ENCODE data around the gene ZBTB8B.

Gene ZBTB8B

GRCh38 chr1:32496127-32496526, 31.3 kb downstream of the ZBTB8B start:
- no peak for TF ChIP-seq CTCF (IDR thresholded peaks at IDR 0.05; ENCODE audit: low read depth, low read length, missing control alignments)
- no peak overlapping the region for H3K4me3 ChIP-seq (ENCODE audit: low read depth, low read length)
- no peak for DNase-seq (ENCODE audit: low read depth)

DNA sequence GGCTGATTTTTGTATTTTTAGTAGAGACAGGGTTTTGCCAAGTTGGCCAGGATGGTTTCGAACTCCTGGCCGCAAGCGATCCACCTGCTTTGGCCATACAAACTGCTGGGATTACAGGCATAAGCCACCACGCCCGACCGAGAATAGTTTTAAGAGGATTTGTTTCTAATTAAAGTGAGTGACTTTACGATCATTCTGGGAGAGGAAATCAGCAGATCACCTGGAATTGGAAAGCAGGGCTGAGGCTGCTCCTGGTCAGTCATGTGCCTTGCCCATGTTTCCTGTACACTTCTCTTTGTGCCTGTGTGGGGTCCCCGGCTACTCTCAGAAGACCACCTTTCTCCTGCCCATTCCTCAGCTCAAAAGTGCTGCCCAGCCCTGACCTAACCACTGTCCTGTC, 33.9 kb downstream of the ZBTB8B start:
- H3K4me3 ChIP-seq (ENCODE audit: low read depth, low read length), result no peak overlapping the region
- no peak for DNase-seq (ENCODE audit: low read depth)
- no peak for TF ChIP-seq CTCF (IDR thresholded peaks at IDR 0.05; ENCODE audit: low read depth, low read length, missing control alignments)

DNA sequence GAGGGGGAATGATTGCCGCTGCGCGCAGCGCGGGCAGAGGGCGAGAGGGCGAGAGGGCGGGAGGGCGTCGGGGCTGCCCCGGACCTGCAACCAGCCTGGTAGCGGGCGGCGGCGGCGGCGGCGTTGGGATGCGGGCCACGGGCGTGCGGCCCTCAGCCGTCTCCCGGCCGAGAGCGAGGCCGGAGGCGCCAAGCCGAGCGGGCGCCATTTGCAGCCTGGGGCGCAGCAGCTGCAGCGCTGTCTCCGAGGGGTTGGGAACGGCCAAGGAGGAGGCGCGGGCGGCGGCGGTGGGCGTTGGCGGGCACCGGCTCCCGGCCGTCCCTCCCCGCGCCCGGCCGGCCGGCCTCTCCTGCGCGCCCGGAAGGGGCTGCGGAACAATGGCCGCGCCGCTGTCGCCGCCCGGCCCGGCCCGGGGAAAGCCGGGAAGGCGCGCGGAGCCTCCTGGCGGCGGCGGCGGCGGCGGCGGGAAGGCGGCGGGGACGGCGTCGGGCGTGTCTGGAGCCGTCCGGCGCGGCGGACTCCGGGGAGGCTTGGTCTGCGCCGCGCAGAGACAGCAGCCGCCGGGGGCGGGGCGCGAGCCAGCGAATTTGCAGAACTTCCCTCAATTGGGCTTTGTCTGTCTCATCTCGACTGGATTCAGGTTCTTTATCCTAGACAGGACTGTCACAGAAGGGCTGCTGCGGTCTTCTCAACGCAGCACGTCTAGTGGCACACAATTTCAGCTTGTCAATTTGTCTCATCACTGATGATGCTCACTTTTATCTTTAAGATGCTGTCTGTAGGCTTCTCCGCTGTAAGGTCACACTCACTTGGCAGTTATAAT, 35.7 kb downstream of the ZBTB8B start:
- no peak for DNase-seq (ENCODE audit: low read depth)

DNA sequence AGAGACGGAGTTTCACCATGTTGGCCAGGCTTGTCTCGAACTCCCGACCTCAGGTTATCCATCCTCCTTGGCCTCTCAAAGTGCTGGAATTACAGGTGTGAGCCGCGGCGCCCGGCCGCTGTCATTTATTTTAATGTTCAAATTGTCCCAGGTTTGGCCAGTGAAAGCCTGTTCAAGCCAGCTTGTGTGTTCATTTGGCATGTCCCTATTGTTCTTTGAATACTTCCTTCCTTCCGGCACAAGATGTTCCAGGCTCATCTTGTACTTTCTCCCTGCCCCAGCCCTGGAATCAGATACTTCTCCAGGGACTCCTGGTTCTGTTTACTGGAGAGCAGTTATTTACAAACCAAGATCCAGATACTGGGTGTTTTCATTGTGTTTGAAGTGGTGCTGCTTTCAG, 37.0 kb downstream of the ZBTB8B start:
- no peak for TF ChIP-seq CTCF (IDR thresholded peaks at IDR 0.05; ENCODE audit: low read depth, low read length, missing control alignments)

More for the DNA sequence above, 35.7 kb downstream of the ZBTB8B start:
- no peak for TF ChIP-seq CTCF (IDR thresholded peaks at IDR 0.05; ENCODE audit: low read depth, low read length, missing control alignments)
- H3K4me3 ChIP-seq (ENCODE audit: low read depth, low read length), result peak overlapping the region; percentile 62

DNA sequence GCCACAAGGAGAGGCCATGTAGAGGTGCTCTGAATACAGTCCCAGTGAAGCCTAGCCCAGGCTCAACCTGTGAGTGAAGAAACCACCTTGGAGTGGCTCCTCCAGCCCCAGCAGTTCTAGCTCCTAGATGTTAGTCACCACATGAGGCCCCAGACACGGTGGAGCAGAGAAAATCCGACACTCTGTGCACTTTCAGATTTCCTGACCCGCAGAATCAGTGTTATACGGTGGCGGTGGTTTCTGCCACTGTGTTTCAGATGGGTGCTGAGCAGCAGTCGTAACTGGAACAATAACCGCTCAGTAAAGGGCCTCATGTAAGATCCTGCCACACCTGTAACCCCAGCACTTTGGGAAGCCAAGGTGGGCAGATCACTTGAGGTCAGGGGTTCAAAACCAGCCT, 38.3 kb downstream of the ZBTB8B start:
- no peak for TF ChIP-seq CTCF (IDR thresholded peaks at IDR 0.05; ENCODE audit: low read depth, low read length, missing control alignments)
- DNase-seq (ENCODE audit: low read depth), result no peak
- H3K4me3 ChIP-seq (ENCODE audit: low read depth, low read length), result no peak overlapping the region

More for the DNA sequence above, 37.0 kb downstream of the ZBTB8B start:
- DNase-seq (ENCODE audit: low read depth), result no peak
- H3K4me3 ChIP-seq (ENCODE audit: low read depth, low read length), result no peak overlapping the region

DNA sequence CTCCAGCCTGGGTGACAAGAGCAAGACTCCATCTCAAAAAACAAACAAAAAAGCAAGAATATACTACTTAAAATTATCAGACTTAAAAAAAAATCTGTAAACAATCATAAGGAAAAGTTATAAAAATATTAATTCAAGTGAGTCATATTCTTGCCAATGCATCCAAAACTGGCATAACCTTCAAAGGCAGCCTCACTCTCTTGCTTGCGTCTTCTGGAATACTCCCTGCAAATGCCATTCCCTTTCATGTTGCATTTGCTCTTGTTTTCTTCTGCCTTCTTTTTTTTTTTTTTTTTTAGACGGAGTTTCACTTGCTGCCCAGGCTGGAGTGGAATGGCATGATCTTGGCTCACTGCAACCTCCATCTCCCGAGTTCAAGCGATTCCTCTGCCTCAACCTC, 42.1 kb downstream of the ZBTB8B start:
- no peak for TF ChIP-seq CTCF (IDR thresholded peaks at IDR 0.05; ENCODE audit: low read depth, low read length, missing control alignments)
- H3K4me3 ChIP-seq (ENCODE audit: low read depth, low read length), result no peak overlapping the region
- no peak for DNase-seq (ENCODE audit: low read depth)

GRCh38 chr1:32508761-32509160, 43.9 kb downstream of the ZBTB8B start:
- DNase-seq (ENCODE audit: low read depth), result no peak
- no peak for TF ChIP-seq CTCF (IDR thresholded peaks at IDR 0.05; ENCODE audit: low read depth, low read length, missing control alignments)
- H3K4me3 ChIP-seq (ENCODE audit: low read depth, low read length), result no peak overlapping the region

Data from GM12864 (cell line).